Hepatocyte (in vitro differentiated cells): Measurements from ENCODE around the gene ZNG1A.
"Not testable (repeated sequence)": the region's sequence is repeated elsewhere in the genome, so short reads cannot be mapped to it uniquely, and the experiment has no call there.

ENCODE experiments used
- CTCF ChIP-seq: fragments of 200-600 bp; sonication (generic); IDR thresholded peaks from 2 replicates; pipeline ENCODE4 v1.5.1; 2016; ENCODE audit warnings: antibody characterized with exemption, mild to moderate bottlenecking; ENCODE audit not compliant: poor library complexity
- EZH2 ChIP-seq: fragments of 200-600 bp; sonication (generic); IDR thresholded peaks from 2 replicates; pipeline ENCODE4 v1.6.1; 2016; ENCODE audit warnings: antibody characterized with exemption, mild to moderate bottlenecking, borderline replicate concordance
- EZH2phosphoT487 ChIP-seq: fragments of 200-600 bp; sonication (generic); IDR thresholded peaks from one replicate; pipeline ENCODE4 v1.6.1; 2018; ENCODE audit warnings: antibody characterized with exemption, mild to moderate bottlenecking, low read depth, moderate library complexity; ENCODE audit not compliant: unreplicated experiment, severe bottlenecking

GRCh38 chr9:110672-111071, 68.2 kb downstream of the ZNG1A start:
- TF ChIP-seq EZH2, CTCF, EZH2phosphoT487: not testable (repeated sequence)
